ENCODE results near the gene LHFPL6. TPM values are rescaled to one million over a fixed set of nuclear protein-coding genes. Genes with fewer than 3 reads are reported as not detected.

Gene LHFPL6
- total and polyA plus RNA-seq, 11 donors: 34.4 to 74.4 (median 53.2) TPM

DNA sequence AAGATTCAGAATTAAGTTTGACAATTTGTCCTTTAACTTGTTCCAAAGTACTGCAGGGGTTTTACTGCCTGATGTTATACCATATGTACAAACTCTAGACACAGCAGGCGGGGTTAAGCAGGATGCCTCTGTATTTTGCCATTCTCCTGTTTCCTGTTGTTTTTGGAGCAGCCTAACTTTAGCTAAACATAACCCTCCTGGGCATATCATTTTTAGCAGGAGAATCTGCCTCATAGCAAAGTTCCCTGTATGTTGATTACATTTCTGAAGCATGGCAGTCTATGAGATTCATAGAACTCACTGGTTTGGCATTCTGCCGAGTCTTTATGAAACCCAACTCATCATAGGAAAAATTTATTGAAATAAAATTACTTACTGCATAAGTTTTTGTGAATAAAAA lies 5.2 kb downstream of the LHFPL6 start:
- H3K4me3 ChIP-seq: peak overlapping the region in 10 of 12 donors; percentile 79 to 98 (median 90)
- H3K27me3 ChIP-seq: peaks cover 0 to 9% (median 0%) of the 10 kb centered on the region in 9 donors
- H3K36me3 ChIP-seq: peaks cover 0 to 17% (median 4%) of the 10 kb centered on the region in 9 donors
- H3K27ac ChIP-seq: peak overlapping the region in 9 of 12 donors; percentile 0 to 99 (median 93)
- WGBS, 4 donors: 21 to 46% (median 28%) methylated on average over 2 of the region's 2 CpGs
- DNase-seq (no peak), ATAC-seq (no peak)
- peaks cover 0 to 52% (median 35%) of the 10 kb centered on the region in 12 donors for H3K4me1 ChIP-seq
- intact Hi-C loops (cut with DNase I): loop anchor here in 1 of 10 donors (5.0 kb wide), 1 partner anchor 76 kb away; no protein-coding TSS in a partner anchor
- TF ChIP-seq POLR2A (IDR thresholded peaks at IDR 0.05): no peak
- TF ChIP-seq, protein P1, sequence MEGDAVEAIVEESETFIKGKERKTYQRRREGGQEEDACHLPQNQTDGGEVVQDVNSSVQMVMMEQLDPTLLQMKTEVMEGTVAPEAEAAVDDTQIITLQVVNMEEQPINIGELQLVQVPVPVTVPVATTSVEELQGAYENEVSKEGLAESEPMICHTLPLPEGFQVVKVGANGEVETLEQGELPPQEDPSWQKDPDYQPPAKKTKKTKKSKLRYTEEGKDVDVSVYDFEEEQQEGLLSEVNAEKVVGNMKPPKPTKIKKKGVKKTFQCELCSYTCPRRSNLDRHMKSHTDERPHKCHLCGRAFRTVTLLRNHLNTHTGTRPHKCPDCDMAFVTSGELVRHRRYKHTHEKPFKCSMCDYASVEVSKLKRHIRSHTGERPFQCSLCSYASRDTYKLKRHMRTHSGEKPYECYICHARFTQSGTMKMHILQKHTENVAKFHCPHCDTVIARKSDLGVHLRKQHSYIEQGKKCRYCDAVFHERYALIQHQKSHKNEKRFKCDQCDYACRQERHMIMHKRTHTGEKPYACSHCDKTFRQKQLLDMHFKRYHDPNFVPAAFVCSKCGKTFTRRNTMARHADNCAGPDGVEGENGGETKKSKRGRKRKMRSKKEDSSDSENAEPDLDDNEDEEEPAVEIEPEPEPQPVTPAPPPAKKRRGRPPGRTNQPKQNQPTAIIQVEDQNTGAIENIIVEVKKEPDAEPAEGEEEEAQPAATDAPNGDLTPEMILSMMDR (IDR thresholded peaks at IDR 0.05): no peak
- H3K9me3 ChIP-seq: peaks cover 0 to 7% (median 0%) of the 10 kb centered on the region in 12 donors

DNA sequence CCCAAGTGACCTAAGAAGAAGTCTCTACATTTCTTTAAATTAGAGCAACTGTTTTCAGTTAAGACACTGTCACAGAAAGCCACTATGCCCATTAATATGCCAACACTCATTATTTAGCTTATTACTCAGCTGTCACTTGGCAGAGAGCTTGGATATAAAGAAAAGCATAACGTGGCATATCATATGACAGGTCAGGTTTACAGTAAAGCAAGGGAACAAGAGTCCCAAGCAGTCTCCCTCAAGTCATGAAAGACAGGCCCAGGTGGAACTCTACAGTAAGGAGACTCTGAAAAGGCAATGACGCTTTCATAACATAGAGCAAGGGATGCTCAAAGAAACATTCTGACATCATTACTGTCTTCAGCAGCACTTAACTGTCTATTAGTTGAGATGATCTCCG lies 6.3 kb downstream of the LHFPL6 start:
- no peak for TF ChIP-seq POLR2A (IDR thresholded peaks at IDR 0.05)
- TF ChIP-seq, protein P1 (IDR thresholded peaks at IDR 0.05): no peak
- no peaks in the 10 kb centered on the region for H3K27me3 ChIP-seq
- H3K9me3 ChIP-seq: peaks cover 0 to 7% (median 0%) of the 10 kb centered on the region in 12 donors
- DNase-seq: no peak
- peaks cover 0 to 56% (median 31%) of the 10 kb centered on the region in 12 donors for H3K4me1 ChIP-seq
- peaks cover 0 to 17% (median 4%) of the 10 kb centered on the region in 9 donors for H3K36me3 ChIP-seq
- peak overlapping the region in 4 of 12 donors; percentile 5 to 97 (median 94) for H3K27ac ChIP-seq
- intact Hi-C loops (cut with DNase I): loop anchor here in 1 of 10 donors (5.0 kb wide), 1 partner anchor 74 kb away; no protein-coding TSS in a partner anchor
- WGBS, 4 donors: 59 to 70% (median 63%) methylated on average over 3 of the region's 3 CpGs
- peak overlapping the region in 8 of 12 donors; percentile 79 to 98 (median 90) for H3K4me3 ChIP-seq
- peak in 1 of 4 donors; percentile 7 for ATAC-seq

DNA sequence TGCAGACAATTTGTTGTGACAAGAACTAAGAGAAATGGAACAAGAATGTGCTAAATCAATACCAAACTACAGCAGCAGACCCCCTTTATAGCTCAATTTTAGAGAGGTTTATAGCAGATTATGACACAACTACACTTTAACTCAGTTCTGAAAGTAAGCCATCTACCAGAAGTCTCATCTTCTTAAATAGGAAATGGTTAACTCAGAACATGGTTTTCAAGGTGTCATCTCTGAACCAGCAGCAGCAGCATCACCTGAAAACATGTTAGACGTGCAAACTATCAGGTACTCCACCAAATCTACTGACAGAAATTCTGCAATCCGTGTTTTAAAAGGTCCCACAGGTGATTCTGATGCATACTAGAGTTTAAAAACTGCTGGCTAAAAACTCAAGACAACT lies 6.8 kb downstream of the LHFPL6 start:
- Histone ChIP-seq H3K36me3 (peaks cover 0 to 17% (median 4%) of the 10 kb centered on the region in 9 donors), H3K27ac (peak overlapping the region in 1 of 12 donors; percentile 94), H3K27me3 (no peaks in the 10 kb centered on the region), H3K4me1 (peaks cover 0 to 61% (median 33%) of the 10 kb centered on the region in 12 donors), H3K9me3 (peaks cover 0 to 7% (median 0%) of the 10 kb centered on the region in 12 donors), H3K4me3 (peak overlapping the region in 2 of 12 donors; percentile 89 to 98)
- WGBS, 4 donors: 46 to 69% (median 54%) methylated on average over 2 of the region's 2 CpGs
- ATAC-seq (no peak), DNase-seq (no peak)
- intact Hi-C loops (cut with DNase I): loop anchor here in 1 of 10 donors (5.0 kb wide), 1 partner anchor 74 kb away; no protein-coding TSS in a partner anchor
- no peak for TF ChIP-seq POLR2A (IDR thresholded peaks at IDR 0.05)
- TF ChIP-seq, protein P1 (IDR thresholded peaks at IDR 0.05): no peak

DNA sequence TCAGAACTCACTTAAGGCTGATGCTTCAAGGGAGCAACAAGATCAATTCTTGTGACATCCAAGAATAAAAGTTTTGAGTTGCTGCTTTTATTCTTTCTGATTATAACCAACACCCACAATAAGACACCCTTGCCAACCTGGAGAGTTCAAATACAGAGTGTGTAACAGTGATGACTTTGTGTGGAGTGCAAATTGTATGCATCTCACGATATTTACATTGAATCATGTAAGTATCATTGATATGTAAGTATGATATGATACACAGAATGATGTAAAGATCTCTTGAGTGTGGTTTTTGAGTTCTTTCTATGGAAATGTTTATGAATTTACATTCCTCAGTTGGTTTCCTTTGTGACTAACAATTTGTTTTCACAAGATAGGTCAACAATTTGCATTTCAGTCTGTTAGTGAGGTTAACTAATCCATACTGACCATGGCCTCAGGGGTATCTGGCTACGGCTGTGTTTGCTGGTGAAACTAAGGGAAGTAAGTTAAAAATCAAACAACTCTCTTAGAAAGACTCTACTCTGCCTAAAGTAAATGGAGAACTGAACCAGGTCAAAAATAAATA lies 12.4 kb downstream of the LHFPL6 start:
- 43 to 85% (median 47%) methylated on average over 2 of the region's 2 CpGs for WGBS, 4 donors
- H3K27ac ChIP-seq: no peak overlapping the region
- H3K36me3 ChIP-seq: peaks cover 0 to 7% (median 4%) of the 10 kb centered on the region in 9 donors
- no peaks in the 10 kb centered on the region for H3K27me3 ChIP-seq
- ATAC-seq: no peak
- no peak for TF ChIP-seq POLR2A (IDR thresholded peaks at IDR 0.05)
- TF ChIP-seq, protein P1 (IDR thresholded peaks at IDR 0.05): no peak
- intact Hi-C loops (cut with DNase I): no loop called here
- H3K9me3 ChIP-seq: peaks cover 0 to 7% (median 0%) of the 10 kb centered on the region in 12 donors
- no peak for DNase-seq
- H3K4me3 ChIP-seq: no peak overlapping the region
- peaks cover 0 to 66% (median 29%) of the 10 kb centered on the region in 12 donors for H3K4me1 ChIP-seq
